CD4-positive, alpha-beta T cell treated with Interleukin-1 beta for 1 hour (primary cell): ENCODE measurements around the gene HMGN5.

Experiments
- DNase-seq, 2 donors: peaks; one replicate each; pipeline ENCODE4 v3.0.0-alpha.2; 2020 to 2022

HMGN5 gene

DNA sequence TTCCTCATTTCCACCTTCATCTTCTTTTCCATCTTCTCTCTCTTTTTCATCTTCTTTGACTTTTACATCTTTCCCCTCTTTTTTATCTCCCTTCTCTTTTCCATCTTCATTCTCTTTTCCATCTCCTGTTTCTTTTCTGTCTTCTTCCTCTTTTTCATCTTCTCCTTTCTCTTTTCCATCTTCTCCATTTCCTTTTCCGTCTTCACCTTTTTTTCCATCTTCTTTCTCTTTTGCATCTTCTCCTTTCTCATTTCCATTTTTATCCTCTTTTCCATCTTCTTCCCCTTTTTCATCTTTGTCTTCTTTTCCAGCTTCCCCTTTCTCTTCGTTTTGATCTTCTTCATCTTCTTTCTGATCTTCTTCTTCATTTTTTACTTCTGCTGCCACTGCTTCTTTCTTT, 87.0 kb downstream of the HMGN5 start:
- no peak for DNase-seq

DNA sequence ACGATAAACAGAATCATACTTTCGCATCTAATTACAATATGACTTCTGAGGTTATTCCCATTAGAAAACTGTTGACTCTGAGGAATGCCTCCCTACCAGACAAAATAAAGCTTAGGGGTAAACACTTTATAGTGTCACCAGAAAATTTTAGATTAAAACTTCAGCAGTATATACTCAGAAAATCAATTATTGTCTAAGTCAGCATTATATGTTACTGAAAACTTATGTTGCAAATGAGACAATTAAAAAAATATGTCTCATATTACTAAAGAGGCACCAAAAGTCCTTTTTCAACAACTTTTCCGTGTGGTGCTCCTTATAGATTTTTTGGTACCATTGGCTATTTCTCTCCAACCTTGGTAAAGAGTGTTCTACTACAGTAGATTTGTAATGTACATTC, 91.4 kb downstream of the HMGN5 start:
- no peak for DNase-seq

DNA sequence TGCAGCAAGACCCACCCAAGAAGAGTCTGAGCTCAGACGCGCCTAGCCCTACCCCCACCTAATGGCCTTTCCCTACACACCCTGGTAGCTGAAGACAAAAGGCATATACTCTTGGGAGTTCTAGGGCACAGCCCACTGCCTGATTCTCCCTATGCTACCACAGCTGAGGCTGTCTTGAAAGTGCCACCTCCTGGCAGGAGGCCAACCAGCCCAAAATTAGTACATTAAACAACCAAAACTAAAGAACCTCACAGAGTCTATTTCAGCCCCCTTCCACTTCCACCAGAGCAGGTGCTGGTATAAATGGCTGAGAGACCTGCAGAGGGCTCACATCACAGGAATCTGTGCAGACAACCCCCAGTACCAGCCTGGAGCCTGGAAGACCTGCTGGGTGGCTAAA, 119.1 kb downstream of the HMGN5 start:
- no peak for DNase-seq
